H9 (cell line): ENCODE measurements around the gene CCDC12. TPM values are rescaled to one million over a fixed set of nuclear protein-coding genes. Genes with fewer than 3 reads are reported as not detected.

Experiments used
- DNase-seq: peaks from one replicate; pipeline ENCODE4 v3.0.0-alpha.2; 2017
- H2AFZ ChIP-seq: one replicate; pipeline ENCODE4 v1.6.1; 2013; ENCODE audit warnings: mild to moderate bottlenecking, low read length, control low read depth, moderate library complexity
- H2AK5ac ChIP-seq: 2 replicates; pipeline ENCODE4 v1.6.1; 2013; ENCODE audit warnings: low read length, control low read depth, mixed read lengths; ENCODE audit not compliant: insufficient read length
- H2BK120ac ChIP-seq: one replicate; pipeline ENCODE4 v1.6.1; 2013; ENCODE audit warnings: low read depth, mild to moderate bottlenecking, low read length, control low read depth, inconsistent platforms; ENCODE audit not compliant: poor library complexity, severe bottlenecking
- H2BK12ac ChIP-seq: 2 replicates; pipeline ENCODE4 v1.6.1; 2013; ENCODE audit warnings: low read length, control low read depth, mixed read lengths, low read depth; ENCODE audit not compliant: insufficient read length
- H2BK15ac ChIP-seq: 2 replicates; pipeline ENCODE4 v1.6.1; 2013; ENCODE audit warnings: low read depth, low read length, control low read depth
- H2BK20ac ChIP-seq: one replicate; pipeline ENCODE4 v1.6.1; 2013; ENCODE audit warnings: low read depth, mild to moderate bottlenecking, low read length, control low read depth, inconsistent platforms; ENCODE audit not compliant: poor library complexity, severe bottlenecking
- H2BK5ac ChIP-seq: 2 replicates; pipeline ENCODE4 v1.6.1; 2013; ENCODE audit warnings: low read length, control low read depth, mixed read lengths; ENCODE audit not compliant: insufficient read length
- H3K14ac ChIP-seq: 2 replicates; pipeline ENCODE4 v1.6.1; 2013; ENCODE audit warnings: low read length, control low read depth; ENCODE audit not compliant: insufficient read depth
- H3K18ac ChIP-seq: 2 replicates; pipeline ENCODE4 v1.6.1; 2013; ENCODE audit warnings: low read depth, mild to moderate bottlenecking, mixed read lengths, low read length, control low read depth; ENCODE audit not compliant: insufficient read length
- H3K23ac ChIP-seq: 2 replicates; pipeline ENCODE4 v1.6.1; 2013; ENCODE audit warnings: low read length, control low read depth, mixed read lengths, low read depth; ENCODE audit not compliant: insufficient read length
- H3K23me2 ChIP-seq: 2 replicates; pipeline ENCODE4 v1.6.1; 2013; ENCODE audit warnings: low read depth, mild to moderate bottlenecking, mixed read lengths, low read length, control low read depth; ENCODE audit not compliant: insufficient read length, poor library complexity, severe bottlenecking
- H3K27ac ChIP-seq: 2 replicates; pipeline ENCODE4 v1.5.1; 2013; ENCODE audit warnings: low read length, control low read depth, mixed read lengths, low read depth; ENCODE audit not compliant: insufficient read length
- H3K27me3 ChIP-seq: 2 replicates; pipeline ENCODE4 v1.6.1; 2013; ENCODE audit warnings: low read length, control low read depth, inconsistent platforms; ENCODE audit not compliant: insufficient read depth
- H3K4ac ChIP-seq: 2 replicates; pipeline ENCODE4 v1.6.1; 2013; ENCODE audit warnings: low read depth, mild to moderate bottlenecking, control low read depth, inconsistent platforms, low read length, moderate library complexity
- H3K4me1 ChIP-seq: 2 replicates; pipeline ENCODE4 v1.6.1; 2013; ENCODE audit warnings: low read length, control low read depth, inconsistent platforms; ENCODE audit not compliant: insufficient read depth
- H3K4me2 ChIP-seq: 2 replicates; pipeline ENCODE4 v1.6.1; 2013; ENCODE audit warnings: low read length, control low read depth, mixed read lengths; ENCODE audit not compliant: insufficient read length, insufficient read depth
- H3K56ac ChIP-seq: 2 replicates; pipeline ENCODE4 v1.6.1; 2013; ENCODE audit warnings: low read depth, mild to moderate bottlenecking, mixed read lengths, low read length, control low read depth; ENCODE audit not compliant: insufficient read length
- H3K79me1 ChIP-seq: 2 replicates; pipeline ENCODE4 v1.6.1; 2013; ENCODE audit warnings: low read depth, mild to moderate bottlenecking, moderate library complexity, low read length, control low read depth, inconsistent platforms; ENCODE audit not compliant: insufficient read depth, poor library complexity, severe bottlenecking
- H3K79me2 ChIP-seq: 2 replicates; pipeline ENCODE4 v1.6.1; 2013; ENCODE audit warnings: low read length, control low read depth, inconsistent platforms; ENCODE audit not compliant: insufficient read depth
- H3K9ac ChIP-seq: 2 replicates; pipeline ENCODE4 v1.6.1; 2013; ENCODE audit warnings: low read length, control low read depth, mixed read lengths; ENCODE audit not compliant: insufficient read length; ENCODE audit errors: extremely low read depth
- H3K9me3 ChIP-seq: one replicate; pipeline ENCODE4 v1.6.1; 2013; ENCODE audit warnings: low read depth, low read length, inconsistent platforms; ENCODE audit not compliant: control insufficient read depth
- H3T11ph ChIP-seq: one replicate; pipeline ENCODE4 v1.6.1; 2013; ENCODE audit warnings: mild to moderate bottlenecking, low read length, control low read depth, inconsistent platforms
- H4K20me1 ChIP-seq: one replicate; pipeline ENCODE4 v1.6.1; 2013; ENCODE audit not compliant: control insufficient read depth, insufficient read length, insufficient read depth
- H4K5ac ChIP-seq: 2 replicates; pipeline ENCODE4 v1.6.1; 2013; ENCODE audit warnings: low read depth, mild to moderate bottlenecking, mixed read lengths, low read length, control low read depth; ENCODE audit not compliant: insufficient read length
- H4K8ac ChIP-seq: replicated peaks from 2 replicates; pipeline ENCODE4 v1.6.1; 2013; ENCODE audit warnings: low read length, control low read depth, mixed read lengths, low read depth; ENCODE audit not compliant: insufficient read length
- H4K91ac ChIP-seq: 2 replicates; pipeline ENCODE4 v1.6.1; 2013; ENCODE audit warnings: low read depth, mild to moderate bottlenecking, moderate library complexity, mixed read lengths, low read length, control low read depth; ENCODE audit not compliant: insufficient read length
- H3K27ac Mint-ChIP-seq, 3 experiments: 2 replicates in 2 of 3; 3 replicates in 1 of 3; pipeline ENCODE4 v1.8.0; 2020 to 2021; ENCODE audit warnings: mixed read lengths in 3 of 3, mild to moderate bottlenecking in 1 of 3, moderate library complexity in 1 of 3
- H3K27me3 Mint-ChIP-seq: 2 replicates; pipeline ENCODE4 v1.8.0; 2021; ENCODE audit warnings: low read depth, mild to moderate bottlenecking, moderate library complexity, mixed read lengths
- H3K36me3 Mint-ChIP-seq, 3 experiments: 2 replicates in 2 of 3; 3 replicates in 1 of 3; pipeline ENCODE4 v1.8.0; 2020 to 2021; ENCODE audit warnings: low read depth in 3 of 3, mixed read lengths in 3 of 3; ENCODE audit not compliant: insufficient read depth in 1 of 3
- H3K4me1 Mint-ChIP-seq, 2 experiments: 2 replicates each; pipeline ENCODE4 v1.8.0; 2020; ENCODE audit warnings: mixed read lengths in 2 of 2
- H3K4me3 Mint-ChIP-seq, 2 experiments: 2 replicates in 1 of 2; 3 replicates in 1 of 2; pipeline ENCODE4 v1.8.0; 2020 to 2021; ENCODE audit warnings: mild to moderate bottlenecking in 2 of 2, mixed read lengths in 2 of 2, moderate library complexity in 1 of 2
- H3K9me3 Mint-ChIP-seq, 2 experiments: 2 replicates in 1 of 2; 3 replicates in 1 of 2; pipeline ENCODE4 v1.8.0; 2020; ENCODE audit warnings: mild to moderate bottlenecking in 2 of 2, mixed read lengths in 2 of 2, moderate library complexity in 1 of 2
- WGBS: extraction: QIAGEN DNeasy Blood & Tissue Kit; methylation state at CpG from one replicate; pipeline ENCODE4 v1.1.7; 2013; ENCODE audit warnings: missing lambda C conversion rate, low lambda C conversion rate, mixed read lengths; ENCODE audit not compliant: insufficient read length; ENCODE audit errors: extremely low coverage; 5-methylcytosine and 5-hydroxymethylcytosine counted together
- total RNA-seq: library from RNA; stranded (reverse); gene quantifications from 2 replicates; pipeline ENCODE4 v1.2.1, GENCODE V29; 2021
- TF ChIP-seq, protein P1 (sequence below): fragments of 200-600 bp; sonication (generic); conservative IDR thresholded peaks from 3 replicates; pipeline ENCODE4 v1.8.0; 2021; ENCODE audit warnings: antibody characterized with exemption, mild to moderate bottlenecking

The CCDC12 gene
- total RNA-seq, 1 experiment from 2014 or later, result 54.0 TPM

DNA sequence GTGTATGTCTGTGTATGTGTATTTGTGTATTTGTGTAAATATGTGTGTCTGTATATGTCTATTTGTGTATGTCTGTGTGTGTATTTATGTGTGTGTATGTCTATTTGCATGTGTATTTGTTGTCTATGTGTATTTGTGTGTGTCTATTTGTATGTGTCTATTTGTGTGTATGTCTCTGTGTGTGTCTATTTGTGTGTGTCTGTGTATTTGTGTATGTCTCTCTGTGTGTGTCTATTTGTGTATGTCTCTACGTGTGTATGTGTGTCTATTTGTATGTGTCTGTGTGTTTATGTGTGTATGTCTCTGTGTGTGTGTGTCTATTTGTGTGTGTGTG is 68.6 kb downstream of the CCDC12 start:
- Histone ChIP-seq H3K14ac (no peak overlapping the region), H2AFZ (no peak overlapping the region), H3K4ac (no peak overlapping the region), H3K18ac (no peak overlapping the region), H3K79me1 (no peaks in the 10 kb centered on the region), H3K9me3 (no peaks in the 10 kb centered on the region), H2BK12ac (no peak overlapping the region), H2AK5ac (no peak overlapping the region), H2BK120ac (no peak overlapping the region), H3K4me2 (no peak overlapping the region), H4K91ac (no peak overlapping the region), H4K20me1 (no peaks in the 10 kb centered on the region), H3T11ph (no peak overlapping the region), H3K27ac (no peak overlapping the region), H4K8ac (no peak overlapping the region), H3K23me2 (no peaks in the 10 kb centered on the region), H2BK15ac (no peak overlapping the region), H3K4me1 (no peaks in the 10 kb centered on the region), H4K5ac (no peak overlapping the region), H3K23ac (no peak overlapping the region), H3K56ac (no peak overlapping the region), H3K79me2 (no peaks in the 10 kb centered on the region), H2BK5ac (no peak overlapping the region), H2BK20ac (no peak overlapping the region), H3K27me3 (no peaks in the 10 kb centered on the region), H3K9ac (no peak overlapping the region)
- no peaks in the 10 kb centered on the region for H3K9me3 Mint-ChIP-seq
- WGBS, result no CpG with 5 or more reads among the region's 1 CpG
- peaks cover 2% of the 10 kb centered on the region; the same call in 1 of the 2 replicates for H3K27me3 Mint-ChIP-seq
- no peaks in the 10 kb centered on the region for H3K36me3 Mint-ChIP-seq
- no peak overlapping the region for H3K4me3 Mint-ChIP-seq
- no peak for DNase-seq
- H3K4me1 Mint-ChIP-seq, result peaks cover 3 to 5% of the 10 kb centered on the region in 2 experiments; a peak in 3 of 4 replicates
- no peak overlapping the region for H3K27ac Mint-ChIP-seq
- TF ChIP-seq, protein P1, sequence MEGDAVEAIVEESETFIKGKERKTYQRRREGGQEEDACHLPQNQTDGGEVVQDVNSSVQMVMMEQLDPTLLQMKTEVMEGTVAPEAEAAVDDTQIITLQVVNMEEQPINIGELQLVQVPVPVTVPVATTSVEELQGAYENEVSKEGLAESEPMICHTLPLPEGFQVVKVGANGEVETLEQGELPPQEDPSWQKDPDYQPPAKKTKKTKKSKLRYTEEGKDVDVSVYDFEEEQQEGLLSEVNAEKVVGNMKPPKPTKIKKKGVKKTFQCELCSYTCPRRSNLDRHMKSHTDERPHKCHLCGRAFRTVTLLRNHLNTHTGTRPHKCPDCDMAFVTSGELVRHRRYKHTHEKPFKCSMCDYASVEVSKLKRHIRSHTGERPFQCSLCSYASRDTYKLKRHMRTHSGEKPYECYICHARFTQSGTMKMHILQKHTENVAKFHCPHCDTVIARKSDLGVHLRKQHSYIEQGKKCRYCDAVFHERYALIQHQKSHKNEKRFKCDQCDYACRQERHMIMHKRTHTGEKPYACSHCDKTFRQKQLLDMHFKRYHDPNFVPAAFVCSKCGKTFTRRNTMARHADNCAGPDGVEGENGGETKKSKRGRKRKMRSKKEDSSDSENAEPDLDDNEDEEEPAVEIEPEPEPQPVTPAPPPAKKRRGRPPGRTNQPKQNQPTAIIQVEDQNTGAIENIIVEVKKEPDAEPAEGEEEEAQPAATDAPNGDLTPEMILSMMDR, result no peak
